HG02610 (cell line): Measurements from ENCODE around the gene ATP12A.

Experiments used
- ATAC-seq: cut with Tn5 transposase; IDR thresholded peaks from one replicate; pipeline ENCODE4 v1.9.1; 2021; ENCODE audit warnings: mild to moderate bottlenecking, moderate library complexity; ENCODE audit not compliant: unreplicated experiment

The ATP12A gene

GRCh38 chr13:24680258-24680920 lies at the start of gene ATP12A:
Gene ATP12A (plus strand): TSS chr13:24680408. CDS start chr13:24680744, 336 bp downstream.
- ATAC-seq: no peak

DNA sequence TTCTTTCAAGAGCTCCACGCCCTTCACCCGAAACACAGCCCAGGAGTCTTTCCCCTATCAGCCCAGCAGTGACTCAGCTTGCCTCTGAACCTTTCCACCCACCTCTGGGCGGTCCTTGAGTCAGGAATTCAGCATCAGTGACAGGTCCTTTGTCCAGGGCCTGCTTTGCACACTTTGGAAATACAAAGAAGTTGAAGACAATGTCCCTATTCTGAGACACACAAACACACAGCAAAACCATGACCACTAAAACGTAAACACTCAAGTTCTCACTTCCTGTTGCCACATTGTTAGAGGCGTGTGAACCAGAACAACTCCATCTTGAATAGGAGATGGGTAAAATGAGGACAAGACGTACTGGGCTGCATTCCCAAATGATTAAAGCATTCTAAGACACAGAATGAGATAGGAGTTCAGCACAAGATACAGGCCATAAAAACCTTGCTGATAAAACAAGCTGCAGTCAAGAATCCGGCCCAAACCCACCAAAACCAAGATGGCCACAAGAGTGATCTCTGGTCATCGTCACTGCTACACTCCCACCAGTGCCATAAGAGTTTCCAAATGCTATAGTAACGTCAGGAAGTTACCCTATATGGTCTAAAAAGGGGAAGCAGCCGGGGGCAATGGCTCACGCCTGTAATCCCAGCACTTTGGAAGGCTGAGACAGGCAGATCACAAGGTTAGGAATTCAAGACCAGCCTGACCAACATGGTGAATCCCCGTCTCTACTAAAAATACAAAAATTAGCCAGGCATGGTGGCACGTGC lies 49.2 kb upstream of the ATP12A start:
- no peak for ATAC-seq

DNA sequence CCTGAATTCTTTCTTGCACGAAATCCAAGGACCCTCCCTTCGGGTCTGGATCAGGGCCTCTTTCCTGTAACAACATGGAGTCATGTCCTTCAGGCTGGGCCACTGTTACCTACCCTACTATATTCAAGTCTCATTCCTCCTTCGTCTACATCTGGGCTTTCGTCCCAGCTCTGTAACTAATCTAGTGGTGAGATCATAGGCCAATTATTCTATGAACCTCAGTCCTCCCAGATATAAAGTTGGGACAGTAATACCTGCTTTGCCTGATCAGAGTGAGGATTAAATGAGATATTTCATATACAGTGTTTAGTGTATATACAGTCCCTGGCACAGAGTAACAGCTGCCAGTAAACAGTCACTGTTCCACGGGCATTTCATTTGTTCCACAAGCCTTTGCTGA lies 48.3 kb upstream of the ATP12A start:
- ATAC-seq: no peak

GRCh38 chr13:24632382-24633121 lies 47.7 kb upstream of the ATP12A start:
- no peak for ATAC-seq

DNA sequence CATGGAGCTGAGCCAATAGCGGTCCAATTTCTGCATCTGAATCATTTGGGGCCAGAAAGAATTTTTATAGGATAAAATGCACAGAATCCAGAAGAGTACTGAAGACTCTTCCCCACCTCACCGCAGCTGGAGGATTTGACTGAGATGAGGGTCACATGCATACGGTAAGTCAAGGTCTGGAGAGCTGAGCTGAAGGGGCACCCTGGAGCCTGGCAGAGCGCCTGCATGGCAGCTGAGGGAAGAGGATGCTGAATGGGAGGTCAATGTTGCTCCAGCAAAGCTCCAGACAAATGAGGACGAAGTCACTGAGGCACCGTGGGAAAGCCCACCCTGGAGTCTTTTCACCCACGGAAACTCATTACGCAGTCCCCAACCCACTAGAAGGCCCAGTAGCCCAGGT lies 43.4 kb upstream of the ATP12A start:
- ATAC-seq: no peak

GRCh38 chr13:24638096-24638495 lies 42.1 kb upstream of the ATP12A start:
- ATAC-seq: no peak

DNA sequence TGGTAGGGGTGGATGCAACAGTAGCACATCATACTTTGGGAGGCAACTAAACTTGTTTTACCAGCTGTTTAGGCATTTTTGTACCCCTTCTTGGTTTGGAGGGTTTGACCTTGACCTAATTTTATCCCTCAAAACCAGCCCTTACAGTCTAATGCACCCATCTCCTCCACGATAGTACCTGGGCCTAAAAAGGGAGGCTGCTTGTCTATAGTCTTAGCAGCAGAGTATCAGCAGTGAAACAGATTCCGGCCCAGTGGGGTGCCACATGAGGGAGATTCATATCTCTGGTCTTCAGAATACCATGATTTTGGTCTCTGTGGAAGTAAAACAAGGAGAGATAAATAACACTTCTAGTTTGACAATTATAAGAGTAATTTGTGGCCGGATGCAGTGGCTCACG lies 39.5 kb upstream of the ATP12A start:
- no peak for ATAC-seq

DNA sequence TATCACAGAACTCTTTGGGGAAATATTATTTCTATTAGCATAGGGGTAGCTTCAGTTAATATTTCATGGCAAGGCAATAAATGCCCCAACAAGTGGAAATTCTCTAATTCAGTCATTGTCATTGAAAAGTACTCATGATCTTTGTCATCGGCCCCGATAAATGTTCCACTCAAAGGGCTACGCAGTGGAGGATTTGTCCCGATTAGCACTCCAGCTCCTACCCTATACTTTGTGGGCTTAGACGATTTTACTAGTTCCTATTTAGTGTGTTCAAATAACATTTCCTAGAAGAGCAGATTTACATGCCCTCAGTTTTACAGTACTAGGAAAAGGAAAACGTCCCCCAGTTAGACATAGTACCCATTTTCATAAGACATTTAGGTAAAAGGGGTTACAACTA lies 38.0 kb upstream of the ATP12A start:
- no peak for ATAC-seq

DNA sequence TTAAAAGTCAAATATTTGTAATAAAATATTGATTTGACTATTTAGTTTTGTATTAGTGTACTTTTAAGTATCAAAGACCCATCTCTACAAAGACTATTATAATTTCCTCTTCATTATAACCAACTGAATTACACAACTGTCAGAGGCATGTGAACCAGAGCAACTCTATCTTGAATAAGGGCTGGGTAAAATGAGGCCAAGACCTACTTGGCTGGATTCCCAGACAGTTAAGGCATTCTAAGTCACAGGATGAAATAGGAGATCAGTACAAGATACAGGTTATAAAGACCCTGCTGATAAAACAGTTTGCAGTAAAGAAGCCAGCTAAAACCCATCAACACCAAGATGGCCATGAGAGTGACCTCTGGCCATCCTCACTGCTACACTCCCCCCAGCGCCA lies 36.2 kb upstream of the ATP12A start:
- no peak for ATAC-seq

GRCh38 chr13:24648271-24648670 lies 31.9 kb upstream of the ATP12A start:
- no peak for ATAC-seq

DNA sequence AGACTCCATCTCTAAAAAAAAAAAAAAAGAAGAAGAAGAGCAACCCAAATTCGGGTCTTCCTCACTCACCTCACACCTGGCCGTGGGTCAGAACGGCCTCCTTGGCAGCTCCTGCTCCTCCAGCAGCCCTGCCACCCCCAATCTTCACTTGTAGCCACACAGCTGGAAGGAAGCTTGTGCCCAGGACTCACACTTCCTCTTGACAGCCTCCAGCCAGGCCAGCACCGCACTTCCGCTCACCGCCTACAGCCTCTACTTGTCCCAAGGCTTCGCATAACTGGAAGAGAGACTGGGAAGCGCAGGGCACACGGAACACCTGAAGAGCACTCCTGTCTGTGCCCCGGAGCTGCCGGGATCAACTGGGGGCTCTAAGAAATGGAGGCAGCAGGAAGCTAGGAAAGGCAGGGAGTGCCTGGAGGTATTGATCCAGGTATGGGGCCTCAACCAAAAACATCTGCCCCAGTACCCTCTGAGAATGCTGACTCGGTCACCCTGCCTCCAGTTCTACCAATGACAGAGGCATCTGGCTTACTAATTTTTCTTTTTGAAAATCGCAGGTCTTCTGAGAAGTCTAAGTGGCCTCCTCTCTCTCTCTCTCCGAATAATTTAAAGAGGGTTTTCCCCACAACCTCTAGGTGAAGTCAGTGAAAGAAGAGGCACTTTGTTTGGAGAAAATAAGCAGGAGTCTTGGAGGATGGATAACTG lies 31.1 kb upstream of the ATP12A start:
- ATAC-seq: no peak

- ATAC-seq: no peak
Observed at GRCh38 chr13:24649688-24650043, 30.5 kb upstream of the ATP12A start.

DNA sequence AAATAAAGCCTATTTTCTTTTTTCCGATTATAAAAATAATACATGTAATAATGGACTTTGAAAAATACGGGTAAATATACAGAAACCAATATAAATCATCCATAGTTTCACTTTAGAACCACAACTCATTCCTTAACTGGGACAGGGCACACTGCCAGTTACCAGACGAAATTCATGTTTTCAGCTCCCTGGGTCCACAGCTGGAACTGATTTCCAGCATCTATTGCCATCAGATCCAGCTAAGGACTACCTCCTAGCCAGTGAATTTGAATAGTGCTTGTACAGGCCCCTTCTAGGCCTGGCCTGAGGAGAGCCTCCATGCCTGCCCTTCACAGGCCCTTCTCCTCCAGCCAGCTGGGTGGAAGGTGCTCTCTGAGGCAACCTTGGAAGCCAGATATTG lies 30.0 kb upstream of the ATP12A start:
- no peak for ATAC-seq

DNA sequence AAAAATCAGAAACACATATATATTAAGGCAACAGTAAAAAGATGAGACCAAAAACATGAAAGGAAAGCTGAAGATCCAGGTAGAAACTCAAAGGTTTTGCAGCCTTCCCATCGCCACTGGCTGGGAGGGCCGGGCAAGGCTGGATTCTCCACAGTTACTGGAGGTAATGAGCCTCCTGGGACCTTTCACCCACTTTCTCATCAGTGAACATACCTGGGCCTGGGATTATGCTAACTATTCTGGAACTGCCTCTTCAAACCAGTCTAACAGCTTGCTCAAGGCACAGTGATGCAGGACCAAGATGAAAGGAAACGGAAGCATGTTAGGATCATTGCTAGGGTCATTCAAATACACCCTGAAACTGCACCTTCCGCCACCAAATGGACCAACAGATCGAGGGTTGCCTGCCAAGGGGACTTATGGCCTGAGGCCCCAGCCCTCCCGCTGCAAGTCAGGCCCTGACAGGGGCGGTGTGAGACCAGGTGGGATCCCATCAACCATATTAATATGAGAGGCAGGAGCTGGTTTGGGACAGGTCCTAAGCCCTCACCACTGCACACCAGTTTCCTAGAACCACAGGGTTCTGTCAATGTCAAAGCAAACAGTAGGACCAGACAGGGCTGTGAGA lies 28.4 kb upstream of the ATP12A start:
- no peak for ATAC-seq

- no peak for ATAC-seq
Observed at GRCh38 chr13:24652359-24652758, 27.8 kb upstream of the ATP12A start.

- no peak for ATAC-seq
Observed at GRCh38 chr13:24654741-24655140, 25.5 kb upstream of the ATP12A start.

DNA sequence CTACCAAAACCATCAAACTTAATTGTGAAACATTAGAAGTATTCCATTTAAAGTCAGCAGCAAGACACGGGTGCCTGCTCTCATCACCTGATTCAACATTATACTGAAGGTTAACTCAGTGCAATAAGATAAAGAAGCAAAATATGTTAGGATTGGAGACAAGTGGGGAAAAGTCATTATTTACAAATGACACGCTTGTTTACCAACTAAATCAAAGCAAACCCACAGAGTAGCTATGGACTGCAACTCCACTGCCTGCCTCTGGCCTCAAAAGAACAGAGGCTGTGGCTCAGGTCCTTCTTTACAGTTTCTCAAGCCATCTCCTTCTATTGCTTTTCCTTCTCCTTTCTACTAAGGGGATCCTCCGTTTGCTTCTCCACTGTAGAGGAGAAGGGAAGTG lies 21.0 kb upstream of the ATP12A start:
- no peak for ATAC-seq

- ATAC-seq: no peak
Observed at GRCh38 chr13:24660023-24660741, 20.0 kb upstream of the ATP12A start.

DNA sequence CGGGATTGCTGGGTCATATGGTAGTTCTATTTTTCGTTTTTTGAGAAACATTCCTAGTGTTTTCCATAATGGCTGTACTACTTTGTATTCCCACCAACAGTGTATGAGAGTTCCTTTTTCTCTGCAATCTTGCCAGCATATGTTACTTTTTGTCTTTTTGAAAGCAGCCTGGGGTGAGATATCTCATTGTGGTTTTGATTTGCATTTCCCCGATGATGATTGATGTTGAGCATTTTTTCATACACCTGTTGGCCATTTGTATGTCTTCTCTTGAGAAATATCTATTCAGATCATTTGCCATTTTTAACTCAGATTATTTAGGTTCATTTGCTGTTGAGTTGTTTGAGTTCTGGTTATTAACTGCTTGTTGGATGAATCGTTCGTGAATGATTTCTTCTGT lies 18.5 kb upstream of the ATP12A start:
- no peak for ATAC-seq
